WTC11 (cell line): ENCODE data around the gene CD70. TPM values are rescaled to one million over a fixed set of nuclear protein-coding genes. Genes with fewer than 3 reads are reported as not detected.
"Not testable (repeated sequence)": the region's sequence is repeated elsewhere in the genome, so short reads cannot be mapped to it uniquely, and the experiment has no call there.

Experiments used
- ATAC-seq: fragments of 200-7000 bp; cut with Tn5 transposase; 2 replicates; pipeline ENCODE4 v1.10.0; 2021; ENCODE audit warnings: mild to moderate bottlenecking, moderate library complexity
- CTCF ChIA-PET: fragments of 300-600 bp; sonication (Branson Sonifier 250); formaldehyde crosslinking; loops from one replicate; lab custom pipeline; 2021; ENCODE audit warnings: antibody characterized with exemption; lab: Charles Lee
- POLR2A ChIA-PET: fragments of 350-600 bp; sonication (Branson Sonifier 250); formaldehyde crosslinking; loops from one replicate; lab custom pipeline; 2021; ENCODE audit warnings: antibody characterized with exemption; lab: Charles Lee
- DNase-seq: peaks from one replicate; pipeline ENCODE4 v3.0.0; 2021; ENCODE audit warnings: low spot score
- H3K27ac Mint-ChIP-seq: 2 replicates; pipeline ENCODE4 v1.8.0; 2021; ENCODE audit warnings: mixed read lengths
- H3K27me3 Mint-ChIP-seq: 2 replicates; pipeline ENCODE4 v1.8.0; 2021; ENCODE audit warnings: low read depth, mild to moderate bottlenecking, moderate library complexity, mixed read lengths
- H3K36me3 Mint-ChIP-seq: 2 replicates; pipeline ENCODE4 v1.8.0; 2021; ENCODE audit warnings: mixed read lengths
- H3K4me1 Mint-ChIP-seq: 2 replicates; pipeline ENCODE4 v1.8.0; 2022; ENCODE audit warnings: mixed read lengths
- H3K4me3 Mint-ChIP-seq: 2 replicates; pipeline ENCODE4 v1.8.0; 2021; ENCODE audit warnings: mild to moderate bottlenecking, moderate library complexity, mixed read lengths
- H3K9me3 Mint-ChIP-seq: 2 replicates; pipeline ENCODE4 v1.8.0; 2021; ENCODE audit warnings: mixed read lengths
- AFF4 ChIP-seq: sonication (generic); formaldehyde crosslinking; IDR thresholded peaks from 2 replicates; pipeline ENCODE4 v1.8.1; 2023; ENCODE audit warnings: mild to moderate bottlenecking, missing genetic modification reagents, borderline replicate concordance
- ERG ChIP-seq: fragments of 250-450 bp; sonication (Bioruptor Pico); IDR thresholded peaks from 2 replicates; pipeline ENCODE4 v1.8.0; 2021; ENCODE audit warnings: mild to moderate bottlenecking
- ETV6 ChIP-seq: sonication (generic); formaldehyde crosslinking; IDR thresholded peaks from 2 replicates; pipeline ENCODE4 v1.8.1; 2022; ENCODE audit warnings: mild to moderate bottlenecking, missing genetic modification reagents
- GRHL2 ChIP-seq: fragments of 250-450 bp; sonication (Bioruptor Pico); IDR thresholded peaks from 2 replicates; pipeline ENCODE4 v1.8.0; 2022; ENCODE audit warnings: mild to moderate bottlenecking, moderate library complexity; ENCODE audit not compliant: insufficient replicate concordance, severe bottlenecking
- STAT6 ChIP-seq: sonication (generic); formaldehyde crosslinking; conservative IDR thresholded peaks from 2 replicates; pipeline ENCODE4 v1.8.1; 2023; ENCODE audit warnings: mild to moderate bottlenecking, low read depth, missing genetic modification reagents, moderate library complexity
- total RNA-seq: library from RNA; stranded (reverse); gene quantifications from 3 replicates; pipeline ENCODE4 v1.2.3, GENCODE V29; 2021

CD70 gene
- total RNA-seq, 1 experiment from 2014 or later = 2.1 TPM

GRCh38 chr19:6610934-6611852 is 20.2 kb upstream of the CD70 start:
- CTCF ChIA-PET = no interaction called here
- POLR2A ChIA-PET = no interaction called here
- Mint-ChIP-seq H3K27me3 (peaks cover 24% of the 10 kb centered on the region), H3K9me3 (peaks cover 27% of the 10 kb centered on the region), H3K36me3 (peaks cover 15% of the 10 kb centered on the region), H3K27ac (no peak overlapping the region), H3K4me3 (no peak overlapping the region), H3K4me1 (no peaks in the 10 kb centered on the region)
- TF ChIP-seq AFF4 (no peak), GRHL2 (CRISPR knock-in tag) (no peak)
- DNase-seq = no peak
- ATAC-seq = no peak

GRCh38 chr19:6608940-6609339 is 18.0 kb upstream of the CD70 start:
- DNase-seq = no peak
- H3K27ac Mint-ChIP-seq = no peak overlapping the region
- ATAC-seq = no peak
- CTCF ChIA-PET = no interaction called here
- H3K36me3 Mint-ChIP-seq = peaks cover 7% of the 10 kb centered on the region
- H3K9me3 Mint-ChIP-seq = peaks cover 24% of the 10 kb centered on the region
- POLR2A ChIA-PET = no interaction called here
- TF ChIP-seq ETV6 (CRISPR knock-in tag) (no peak), ERG (CRISPR knock-in tag) (no peak), STAT6 (CRISPR knock-in tag) (no peak)
- peaks cover 24% of the 10 kb centered on the region for H3K27me3 Mint-ChIP-seq
- no peak overlapping the region for H3K4me3 Mint-ChIP-seq
- H3K4me1 Mint-ChIP-seq = no peaks in the 10 kb centered on the region

- H3K27ac Mint-ChIP-seq, ATAC-seq, DNase-seq, POLR2A ChIA-PET, H3K36me3 Mint-ChIP-seq, H3K4me1 Mint-ChIP-seq, H3K4me3 Mint-ChIP-seq: not testable (repeated sequence)
- CTCF ChIA-PET = interaction anchor here (1.2 kb wide), 1 partner anchor 92 kb away, joined by 3 read pairs; no protein-coding TSS in a partner anchor
- peaks cover 20% of the 10 kb centered on the region for H3K9me3 Mint-ChIP-seq
- peaks cover 24% of the 10 kb centered on the region for H3K27me3 Mint-ChIP-seq
Measured at GRCh38 chr19:6608146-6608545, 17.2 kb upstream of the CD70 start.

- H3K27ac Mint-ChIP-seq, H3K4me1 Mint-ChIP-seq, H3K9me3 Mint-ChIP-seq, H3K36me3 Mint-ChIP-seq, ATAC-seq, POLR2A ChIA-PET, H3K4me3 Mint-ChIP-seq, DNase-seq: not testable (repeated sequence)
- CTCF ChIA-PET = interaction anchor here (1.2 kb wide), 1 partner anchor 90 kb away, joined by 3 read pairs; no protein-coding TSS in a partner anchor
- peaks cover 15% of the 10 kb centered on the region for H3K27me3 Mint-ChIP-seq
Measured at GRCh38 chr19:6606276-6607070, 15.5 kb upstream of the CD70 start.
